Measurements from ENCODE around the gene ZNF724. TPM values are rescaled to one million over a fixed set of nuclear protein-coding genes. Genes with fewer than 3 reads are reported as not detected.

The ZNF724 gene
- 0.58 to 0.89 TPM (median 0.79 TPM) in 5 replicates for total RNA-seq (2022; extraction: Qiagen RNA extraction)

DNA sequence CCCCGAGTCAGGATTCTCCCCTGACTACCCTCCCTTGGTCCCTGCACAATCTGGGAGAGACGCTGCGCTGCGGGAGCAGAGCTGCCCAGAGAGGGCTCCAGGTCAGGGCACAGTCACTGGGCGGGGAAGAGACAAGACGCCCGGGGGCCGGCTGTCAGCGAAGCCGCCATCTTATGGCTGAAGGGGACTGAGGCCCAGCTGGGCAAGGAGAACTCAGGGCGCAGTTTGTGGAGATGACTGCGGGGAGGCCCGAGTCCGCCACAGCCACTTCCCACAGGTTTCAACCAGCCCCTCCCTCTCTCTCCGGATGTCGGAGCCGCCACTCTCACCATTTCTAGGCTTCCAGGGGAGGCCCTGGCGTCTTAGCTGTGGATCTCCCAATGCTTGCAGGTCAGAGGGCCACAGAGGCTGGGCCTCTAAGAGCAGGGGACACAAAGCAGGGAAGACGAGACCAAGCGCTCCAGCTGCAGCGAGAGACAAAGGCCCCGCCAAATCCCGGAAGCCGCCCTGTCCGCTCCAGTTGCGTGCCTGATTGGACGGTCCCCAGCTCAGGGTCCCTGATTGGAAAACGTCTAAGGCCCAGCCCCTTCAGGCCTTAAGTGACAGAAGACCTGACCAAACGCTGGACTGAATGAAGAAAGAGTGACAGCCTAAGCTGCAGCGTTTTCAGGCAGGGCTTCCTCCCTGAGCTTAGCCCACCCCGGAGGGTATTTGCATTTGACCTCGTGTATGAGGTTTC lies at the start of gene ZNF724:
Gene ZNF724 (minus strand): TSS at position 484 of the 739 bp plus-strand sequence. CDS start 152 bp downstream, at position 332.

Other genes starting within 250 kb of the ZNF724 start
- gene ZNF728, start 247.2 kb downstream of the ZNF724 start, total RNA-seq (2022; extraction: Qiagen RNA extraction) = not detected in 5 replicates
- gene ZNF730, start 133.4 kb downstream of the ZNF724 start, total RNA-seq (2022; extraction: Qiagen RNA extraction) = not detected in 5 replicates
- 0.18 to 0.31 TPM (median 0.25 TPM) in 5 replicates for gene ZNF91, start 145.1 kb upstream of the ZNF724 start, total RNA-seq (2022; extraction: Qiagen RNA extraction)

Measured in A549 treated with CORT108297 at 1 μM for 4 hours (cell line).